Glutamatergic neuron (in vitro differentiated cells): ENCODE measurements around the gene NOL11. TPM values are rescaled to one million over a fixed set of nuclear protein-coding genes. Genes with fewer than 3 reads are reported as not detected.

ENCODE experiments used
- DNase-seq: peaks from one replicate; pipeline ENCODE4 v3.0.0; 2022
- H3K27ac Mint-ChIP-seq: one replicate; pipeline ENCODE4 v1.8.0; 2020; ENCODE audit warnings: mild to moderate bottlenecking, mixed read lengths, inconsistent platforms; ENCODE audit not compliant: unreplicated experiment
- H3K27me3 Mint-ChIP-seq: one replicate; pipeline ENCODE4 v1.8.0; 2020; ENCODE audit warnings: mild to moderate bottlenecking, moderate library complexity, mixed read lengths, inconsistent platforms; ENCODE audit not compliant: unreplicated experiment
- H3K36me3 Mint-ChIP-seq: one replicate; pipeline ENCODE4 v1.8.0; 2020; ENCODE audit warnings: mild to moderate bottlenecking, mixed read lengths, inconsistent platforms; ENCODE audit not compliant: unreplicated experiment
- H3K4me1 Mint-ChIP-seq: one replicate; pipeline ENCODE4 v1.8.0; 2020; ENCODE audit warnings: mild to moderate bottlenecking, low read depth, mixed read lengths, inconsistent platforms; ENCODE audit not compliant: unreplicated experiment
- H3K4me3 Mint-ChIP-seq: one replicate; pipeline ENCODE4 v1.8.0; 2020; ENCODE audit warnings: mild to moderate bottlenecking, mixed read lengths, inconsistent platforms; ENCODE audit not compliant: unreplicated experiment
- H3K9me3 Mint-ChIP-seq: one replicate; pipeline ENCODE4 v1.8.0; 2020; ENCODE audit warnings: mild to moderate bottlenecking, moderate library complexity, mixed read lengths, inconsistent platforms; ENCODE audit not compliant: unreplicated experiment
- total RNA-seq: library from RNA; stranded (reverse); fragmentation: NEBNext Ultra II Directional; extraction: Animal tissue kit (Norgen Biotek cat#: 25700); gene quantifications from one replicate; pipeline ENCODE4 v1.2.1, GENCODE V29; 2021; ENCODE audit not compliant: unreplicated experiment
- TF ChIP-seq, protein P1 (sequence below): fragments of 200-600 bp; sonication (generic); IDR thresholded peaks from one replicate; pipeline ENCODE4 v1.5.0; 2021; ENCODE audit not compliant: partially characterized antibody, unreplicated experiment

NOL11 gene
- total RNA-seq, 1 donor from 2014 or later, result 40.6 TPM

DNA sequence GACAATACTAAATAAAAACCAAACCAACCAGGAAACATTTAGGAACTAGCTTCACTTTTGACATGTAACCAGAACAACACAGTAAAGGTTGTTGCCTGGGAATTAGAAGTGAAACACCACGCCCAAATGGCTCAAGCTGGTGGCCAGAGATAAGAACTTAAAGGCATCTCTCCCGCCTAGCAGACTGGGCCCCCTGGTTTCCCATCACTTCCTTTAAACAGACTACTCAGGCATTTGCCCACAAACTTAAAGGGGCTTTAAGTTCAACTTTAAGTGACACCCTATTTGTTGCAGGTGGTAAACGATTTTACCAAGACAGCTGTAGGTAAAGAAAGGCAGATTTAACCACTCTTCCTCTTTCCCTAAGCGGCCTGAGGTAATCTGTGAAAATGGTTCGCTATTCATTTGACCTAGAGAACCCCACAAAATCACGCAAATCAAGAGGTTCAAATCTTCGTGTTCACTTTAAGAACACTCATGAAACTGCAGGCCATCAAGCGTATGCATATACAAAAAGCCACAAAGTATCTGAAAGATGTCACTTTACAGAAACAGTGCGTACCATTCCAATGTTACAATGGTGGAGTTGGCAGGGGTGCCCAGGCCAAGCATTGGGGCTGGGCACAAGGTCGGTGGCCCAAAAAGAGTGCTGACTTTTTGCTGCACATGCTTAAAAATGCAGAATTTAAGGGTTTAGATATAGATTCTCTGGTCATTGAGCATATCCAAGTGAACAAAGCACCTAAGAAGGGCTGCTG lies 66.8 kb downstream of the NOL11 start:
- no peaks in the 10 kb centered on the region for H3K36me3 Mint-ChIP-seq
- no peak overlapping the region for H3K27ac Mint-ChIP-seq
- no peaks in the 10 kb centered on the region for H3K27me3 Mint-ChIP-seq

DNA sequence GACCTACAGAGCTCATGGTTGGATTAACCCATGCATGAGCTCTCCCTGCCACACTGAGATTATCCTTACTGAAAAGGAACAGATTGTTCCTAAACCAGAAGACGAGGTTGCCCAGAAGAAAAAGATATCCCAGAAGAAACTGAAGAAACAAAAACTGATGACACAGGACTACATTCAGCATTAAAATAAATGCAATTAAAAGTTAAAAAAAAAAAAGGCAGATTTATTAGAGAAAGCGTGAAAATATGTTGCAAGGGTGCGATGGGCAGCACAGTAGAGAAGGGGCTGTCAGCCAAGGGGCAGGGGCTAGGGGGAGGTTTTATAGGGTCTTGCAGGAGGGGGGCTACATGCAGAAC lies 67.4 kb downstream of the NOL11 start:
- Mint-ChIP-seq H3K27ac (no peak overlapping the region), H3K36me3 (no peaks in the 10 kb centered on the region), H3K4me1 (no peaks in the 10 kb centered on the region), H3K4me3 (no peak overlapping the region), H3K9me3 (no peaks in the 10 kb centered on the region), H3K27me3 (no peaks in the 10 kb centered on the region)
- TF ChIP-seq, protein P1, sequence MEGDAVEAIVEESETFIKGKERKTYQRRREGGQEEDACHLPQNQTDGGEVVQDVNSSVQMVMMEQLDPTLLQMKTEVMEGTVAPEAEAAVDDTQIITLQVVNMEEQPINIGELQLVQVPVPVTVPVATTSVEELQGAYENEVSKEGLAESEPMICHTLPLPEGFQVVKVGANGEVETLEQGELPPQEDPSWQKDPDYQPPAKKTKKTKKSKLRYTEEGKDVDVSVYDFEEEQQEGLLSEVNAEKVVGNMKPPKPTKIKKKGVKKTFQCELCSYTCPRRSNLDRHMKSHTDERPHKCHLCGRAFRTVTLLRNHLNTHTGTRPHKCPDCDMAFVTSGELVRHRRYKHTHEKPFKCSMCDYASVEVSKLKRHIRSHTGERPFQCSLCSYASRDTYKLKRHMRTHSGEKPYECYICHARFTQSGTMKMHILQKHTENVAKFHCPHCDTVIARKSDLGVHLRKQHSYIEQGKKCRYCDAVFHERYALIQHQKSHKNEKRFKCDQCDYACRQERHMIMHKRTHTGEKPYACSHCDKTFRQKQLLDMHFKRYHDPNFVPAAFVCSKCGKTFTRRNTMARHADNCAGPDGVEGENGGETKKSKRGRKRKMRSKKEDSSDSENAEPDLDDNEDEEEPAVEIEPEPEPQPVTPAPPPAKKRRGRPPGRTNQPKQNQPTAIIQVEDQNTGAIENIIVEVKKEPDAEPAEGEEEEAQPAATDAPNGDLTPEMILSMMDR, result no peak
- no peak for DNase-seq

More for the DNA sequence above, 66.8 kb downstream of the NOL11 start:
- DNase-seq, result no peak
- H3K4me3 Mint-ChIP-seq, result no peak overlapping the region
- TF ChIP-seq, protein P1, result no peak
- no peaks in the 10 kb centered on the region for H3K9me3 Mint-ChIP-seq
- H3K4me1 Mint-ChIP-seq, result no peaks in the 10 kb centered on the region

DNA sequence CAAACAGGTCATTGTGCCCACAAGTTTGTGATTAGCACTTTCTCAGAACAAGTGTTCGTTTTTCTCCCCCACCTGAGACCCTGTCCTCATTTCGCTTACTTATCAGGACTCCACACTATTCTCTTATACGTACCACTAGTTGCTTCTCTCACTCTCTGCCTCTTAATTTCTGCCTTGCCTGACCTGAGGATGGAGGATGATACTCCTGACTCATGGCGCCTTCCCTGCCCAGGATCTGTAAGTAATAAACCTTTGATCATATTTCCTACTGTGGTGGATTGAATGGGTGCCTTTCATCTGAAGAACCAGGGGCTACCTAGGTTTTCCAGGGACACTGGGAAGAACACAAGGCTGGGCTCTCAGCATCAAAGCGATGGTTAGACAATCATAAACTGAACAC lies 67.8 kb downstream of the NOL11 start:
- no peak for DNase-seq
- H3K27ac Mint-ChIP-seq, result no peak overlapping the region
- H3K4me1 Mint-ChIP-seq, result no peaks in the 10 kb centered on the region
- H3K27me3 Mint-ChIP-seq, result no peaks in the 10 kb centered on the region
- no peaks in the 10 kb centered on the region for H3K36me3 Mint-ChIP-seq
- TF ChIP-seq, protein P1, result no peak
- H3K9me3 Mint-ChIP-seq, result no peaks in the 10 kb centered on the region
- no peak overlapping the region for H3K4me3 Mint-ChIP-seq

Other genes starting within 250 kb of the NOL11 start
- gene BPTF, start 107.6 kb downstream of the NOL11 start, total RNA-seq, result 146 TPM